WTC11 (cell line): ENCODE data around the gene TOB2. TPM values are rescaled to one million over a fixed set of nuclear protein-coding genes. Genes with fewer than 3 reads are reported as not detected.

ENCODE experiments used
- ATAC-seq: fragments of 200-7000 bp; cut with Tn5 transposase; 2 replicates; pipeline ENCODE4 v1.10.0; 2021; ENCODE audit warnings: mild to moderate bottlenecking, moderate library complexity
- CTCF ChIA-PET: fragments of 300-600 bp; sonication (Branson Sonifier 250); formaldehyde crosslinking; loops from one replicate; lab custom pipeline; 2021; ENCODE audit warnings: antibody characterized with exemption; lab: Charles Lee
- POLR2A ChIA-PET: fragments of 350-600 bp; sonication (Branson Sonifier 250); formaldehyde crosslinking; loops from one replicate; lab custom pipeline; 2021; ENCODE audit warnings: antibody characterized with exemption; lab: Charles Lee
- DNase-seq: peaks from one replicate; pipeline ENCODE4 v3.0.0; 2021; ENCODE audit warnings: low spot score
- H3K27ac Mint-ChIP-seq: 2 replicates; pipeline ENCODE4 v1.8.0; 2021; ENCODE audit warnings: mixed read lengths
- H3K27me3 Mint-ChIP-seq: 2 replicates; pipeline ENCODE4 v1.8.0; 2021; ENCODE audit warnings: low read depth, mild to moderate bottlenecking, moderate library complexity, mixed read lengths
- H3K36me3 Mint-ChIP-seq: 2 replicates; pipeline ENCODE4 v1.8.0; 2021; ENCODE audit warnings: mixed read lengths
- H3K4me1 Mint-ChIP-seq: 2 replicates; pipeline ENCODE4 v1.8.0; 2022; ENCODE audit warnings: mixed read lengths
- H3K4me3 Mint-ChIP-seq: 2 replicates; pipeline ENCODE4 v1.8.0; 2021; ENCODE audit warnings: mild to moderate bottlenecking, moderate library complexity, mixed read lengths
- H3K9me3 Mint-ChIP-seq: 2 replicates; pipeline ENCODE4 v1.8.0; 2021; ENCODE audit warnings: mixed read lengths
- CREM ChIP-seq: sonication (generic); formaldehyde crosslinking; IDR thresholded peaks from 2 replicates; pipeline ENCODE4 v1.8.1; 2022; ENCODE audit warnings: mild to moderate bottlenecking, missing genetic modification reagents, moderate library complexity
- E2F1 ChIP-seq: sonication (generic); formaldehyde crosslinking; IDR thresholded peaks from 2 replicates; pipeline ENCODE4 v1.8.0; 2022; ENCODE audit warnings: mild to moderate bottlenecking, missing genetic modification reagents
- E2F4 ChIP-seq: sonication (generic); formaldehyde crosslinking; IDR thresholded peaks from 2 replicates; pipeline ENCODE4 v1.8.1; 2022; ENCODE audit warnings: low read depth, mild to moderate bottlenecking, moderate library complexity, missing genetic modification reagents, borderline replicate concordance
- ELF4 ChIP-seq: sonication (generic); formaldehyde crosslinking; IDR thresholded peaks from 2 replicates; pipeline ENCODE4 v1.8.1; 2022; ENCODE audit warnings: low read depth, mild to moderate bottlenecking, moderate library complexity, missing genetic modification reagents
- EMX1 ChIP-seq: fragments of 250-450 bp; sonication (Bioruptor Pico); IDR thresholded peaks from 2 replicates; pipeline ENCODE4 v1.8.0; 2021; ENCODE audit warnings: mild to moderate bottlenecking
- ERG ChIP-seq: fragments of 250-450 bp; sonication (Bioruptor Pico); IDR thresholded peaks from 2 replicates; pipeline ENCODE4 v1.8.0; 2021; ENCODE audit warnings: mild to moderate bottlenecking
- JAZF1 ChIP-seq: fragments of 250-450 bp; sonication (Bioruptor Pico); IDR thresholded peaks from 2 replicates; pipeline ENCODE4 v1.9.0; 2021; ENCODE audit warnings: moderate library complexity, mild to moderate bottlenecking, inconsistent platforms
- MYBL2 ChIP-seq: sonication (generic); formaldehyde crosslinking; IDR thresholded peaks from 2 replicates; pipeline ENCODE4 v1.8.1; 2023; ENCODE audit warnings: mild to moderate bottlenecking, moderate library complexity, missing genetic modification reagents
- NFATC4 ChIP-seq: fragments of 250-450 bp; sonication (Bioruptor Pico); IDR thresholded peaks from 2 replicates; pipeline ENCODE4 v1.9.0; 2021; ENCODE audit warnings: mild to moderate bottlenecking
- OVOL2 ChIP-seq: fragments of 250-450 bp; sonication (Bioruptor Pico); IDR thresholded peaks from 2 replicates; pipeline ENCODE4 v1.9.0; 2021; ENCODE audit warnings: mild to moderate bottlenecking, borderline replicate concordance
- RORB ChIP-seq: fragments of 250-450 bp; sonication (Bioruptor Pico); IDR thresholded peaks from 2 replicates; pipeline ENCODE4 v1.9.0; 2021; ENCODE audit warnings: mild to moderate bottlenecking
- ZBTB21 ChIP-seq: sonication (generic); formaldehyde crosslinking; IDR thresholded peaks from 2 replicates; pipeline ENCODE4 v1.8.1; 2023; ENCODE audit warnings: mild to moderate bottlenecking, missing genetic modification reagents, borderline replicate concordance
- ZNF671 ChIP-seq: fragments of 250-450 bp; sonication (Bioruptor Pico); IDR thresholded peaks from 2 replicates; pipeline ENCODE4 v1.8.0; 2021; ENCODE audit warnings: mild to moderate bottlenecking
- total RNA-seq: library from RNA; stranded (reverse); gene quantifications from 3 replicates; pipeline ENCODE4 v1.2.3, GENCODE V29; 2021
- TF ChIP-seq, protein P1 (sequence below): fragments of 250-450 bp; sonication (Bioruptor Pico); IDR thresholded peaks from 2 replicates; pipeline ENCODE4 v2.1.2; 2022; ENCODE audit warnings: mild to moderate bottlenecking, moderate library complexity
- TF ChIP-seq, protein P2 (sequence below): sonication (generic); formaldehyde crosslinking; conservative IDR thresholded peaks from 2 replicates; pipeline ENCODE4 v1.8.1; 2022; ENCODE audit warnings: mild to moderate bottlenecking, missing genetic modification reagents
- TF ChIP-seq, protein P3 (sequence below): sonication (generic); formaldehyde crosslinking; IDR thresholded peaks from 2 replicates; pipeline ENCODE4 v1.8.0; 2022; ENCODE audit warnings: missing genetic modification reagents
- TF ChIP-seq, protein P4 (sequence below): fragments of 250-450 bp; sonication (Bioruptor Pico); conservative IDR thresholded peaks from 2 replicates; pipeline ENCODE4 v1.9.0; 2021; ENCODE audit warnings: mild to moderate bottlenecking

Gene TOB2
- total RNA-seq, 1 experiment from 2014 or later = 46.6 TPM

- POLR2A ChIA-PET = no interaction called here
Measured at GRCh38 chr22:41397143-41397811, 49.3 kb downstream of the TOB2 start.

More at GRCh38 chr22:41397143-41397811, 49.3 kb downstream of the TOB2 start:
- ATAC-seq (no peak), DNase-seq (no peak)
- CTCF ChIA-PET = interaction anchor here (0.7 kb wide), 1 partner anchor 130 kb away, joined by 3 read pairs; no protein-coding TSS in a partner anchor
- Mint-ChIP-seq H3K27ac (no peak overlapping the region), H3K4me1 (no peaks in the 10 kb centered on the region), H3K9me3 (no peaks in the 10 kb centered on the region), H3K36me3 (0 out of 2 replicates have a peak, but pooled peaks cover 4% of the 10 kb centered on the region), H3K27me3 (no peaks in the 10 kb centered on the region), H3K4me3 (no peak overlapping the region)
- TF ChIP-seq ELF4 (no peak), ERG (no peak), ZNF671 (CRISPR knock-in tag) (no peak), OVOL2 (CRISPR knock-in tag) (no peak), CREM (CRISPR knock-in tag) (no peak), NFATC4 (CRISPR knock-in tag) (no peak), EMX1 (CRISPR knock-in tag) (no peak), RORB (CRISPR knock-in tag) (no peak), JAZF1 (CRISPR knock-in tag) (no peak), E2F4 (CRISPR knock-in tag) (no peak), E2F1 (no peak), MYBL2 (CRISPR knock-in tag) (no peak), ZBTB21 (CRISPR knock-in tag) (no peak)
- TF ChIP-seq, protein P1, sequence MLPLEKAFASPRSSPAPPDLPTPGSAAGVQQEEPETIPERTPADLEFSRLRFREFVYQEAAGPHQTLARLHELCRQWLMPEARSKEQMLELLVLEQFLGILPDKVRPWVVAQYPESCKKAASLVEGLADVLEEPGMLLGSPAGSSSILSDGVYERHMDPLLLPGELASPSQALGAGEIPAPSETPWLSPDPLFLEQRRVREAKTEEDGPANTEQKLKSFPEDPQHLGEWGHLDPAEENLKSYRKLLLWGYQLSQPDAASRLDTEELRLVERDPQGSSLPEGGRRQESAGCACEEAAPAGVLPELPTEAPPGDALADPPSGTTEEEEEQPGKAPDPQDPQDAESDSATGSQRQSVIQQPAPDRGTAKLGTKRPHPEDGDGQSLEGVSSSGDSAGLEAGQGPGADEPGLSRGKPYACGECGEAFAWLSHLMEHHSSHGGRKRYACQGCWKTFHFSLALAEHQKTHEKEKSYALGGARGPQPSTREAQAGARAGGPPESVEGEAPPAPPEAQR (CRISPR knock-in tag) = no peak
- TF ChIP-seq, protein P2, sequence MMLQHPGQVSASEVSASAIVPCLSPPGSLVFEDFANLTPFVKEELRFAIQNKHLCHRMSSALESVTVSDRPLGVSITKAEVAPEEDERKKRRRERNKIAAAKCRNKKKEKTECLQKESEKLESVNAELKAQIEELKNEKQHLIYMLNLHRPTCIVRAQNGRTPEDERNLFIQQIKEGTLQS (CRISPR knock-in tag) = no peak
- TF ChIP-seq, protein P3, sequence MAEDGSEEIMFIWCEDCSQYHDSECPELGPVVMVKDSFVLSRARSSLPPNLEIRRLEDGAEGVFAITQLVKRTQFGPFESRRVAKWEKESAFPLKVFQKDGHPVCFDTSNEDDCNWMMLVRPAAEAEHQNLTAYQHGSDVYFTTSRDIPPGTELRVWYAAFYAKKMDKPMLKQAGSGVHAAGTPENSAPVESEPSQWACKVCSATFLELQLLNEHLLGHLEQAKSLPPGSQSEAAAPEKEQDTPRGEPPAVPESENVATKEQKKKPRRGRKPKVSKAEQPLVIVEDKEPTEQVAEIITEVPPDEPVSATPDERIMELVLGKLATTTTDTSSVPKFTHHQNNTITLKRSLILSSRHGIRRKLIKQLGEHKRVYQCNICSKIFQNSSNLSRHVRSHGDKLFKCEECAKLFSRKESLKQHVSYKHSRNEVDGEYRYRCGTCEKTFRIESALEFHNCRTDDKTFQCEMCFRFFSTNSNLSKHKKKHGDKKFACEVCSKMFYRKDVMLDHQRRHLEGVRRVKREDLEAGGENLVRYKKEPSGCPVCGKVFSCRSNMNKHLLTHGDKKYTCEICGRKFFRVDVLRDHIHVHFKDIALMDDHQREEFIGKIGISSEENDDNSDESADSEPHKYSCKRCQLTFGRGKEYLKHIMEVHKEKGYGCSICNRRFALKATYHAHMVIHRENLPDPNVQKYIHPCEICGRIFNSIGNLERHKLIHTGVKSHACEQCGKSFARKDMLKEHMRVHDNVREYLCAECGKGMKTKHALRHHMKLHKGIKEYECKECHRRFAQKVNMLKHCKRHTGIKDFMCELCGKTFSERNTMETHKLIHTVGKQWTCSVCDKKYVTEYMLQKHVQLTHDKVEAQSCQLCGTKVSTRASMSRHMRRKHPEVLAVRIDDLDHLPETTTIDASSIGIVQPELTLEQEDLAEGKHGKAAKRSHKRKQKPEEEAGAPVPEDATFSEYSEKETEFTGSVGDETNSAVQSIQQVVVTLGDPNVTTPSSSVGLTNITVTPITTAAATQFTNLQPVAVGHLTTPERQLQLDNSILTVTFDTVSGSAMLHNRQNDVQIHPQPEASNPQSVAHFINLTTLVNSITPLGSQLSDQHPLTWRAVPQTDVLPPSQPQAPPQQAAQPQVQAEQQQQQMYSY (CRISPR knock-in tag) = no peak
- TF ChIP-seq, protein P4, sequence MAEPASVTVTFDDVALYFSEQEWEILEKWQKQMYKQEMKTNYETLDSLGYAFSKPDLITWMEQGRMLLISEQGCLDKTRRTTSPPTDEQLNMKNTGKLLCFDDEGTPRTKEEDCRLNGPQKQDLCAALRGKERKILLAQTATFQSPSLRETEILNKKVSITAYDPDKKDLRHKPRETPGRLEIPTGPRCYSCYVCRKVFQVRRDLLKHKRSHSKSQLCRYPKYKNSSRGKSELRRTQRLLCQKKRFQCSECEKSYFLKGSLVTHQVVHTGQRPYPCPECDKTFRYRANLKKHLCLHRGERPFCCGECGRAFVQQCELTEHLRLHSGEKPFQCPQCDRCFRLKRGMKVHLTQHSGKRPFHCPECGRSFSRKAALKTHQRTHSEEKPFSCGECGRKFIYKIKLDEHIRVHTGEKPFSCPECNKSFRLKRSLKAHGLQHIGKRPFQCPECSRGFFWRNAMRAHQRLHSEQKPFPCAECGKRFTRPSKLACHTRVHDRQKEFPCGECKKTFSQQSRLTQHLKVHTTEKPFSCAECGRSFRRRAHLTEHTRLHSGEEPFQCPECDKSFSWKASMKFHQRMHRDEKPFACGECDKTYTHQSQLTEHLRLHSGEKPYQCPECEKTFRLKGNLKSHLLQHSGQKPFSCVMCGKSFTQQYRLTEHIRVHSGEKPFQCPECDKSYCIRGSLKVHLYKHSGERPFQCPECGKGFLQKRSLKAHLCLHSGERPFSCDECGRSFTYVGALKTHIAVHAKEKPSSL (CRISPR knock-in tag) = no peak
